Activated gamma-delta T cell treated with Interleukin-2 at 50 U/mL for 16 hours (primary cell): ENCODE results near the gene UTP14A.
"Not testable (repeated sequence)": the region's sequence is repeated elsewhere in the genome, so short reads cannot be mapped to it uniquely, and the experiment has no call there.

Experiments
- DNase-seq: peaks from one replicate; pipeline ENCODE4 v3.0.0-alpha.2; 2020

UTP14A gene

GRCh38 chrX:129905787-129906580 is at the start of gene UTP14A:
Gene UTP14A (plus strand): TSS chrX:129906164. CDS start chrX:129906211, 47 bp downstream.
- DNase-seq = peak; percentile 76

- not testable (repeated sequence) for DNase-seq
Measured at GRCh38 chrX:129859134-129859533, 46.8 kb upstream of the UTP14A start.

- not testable (repeated sequence) for DNase-seq
Measured at GRCh38 chrX:129866321-129866720, 39.6 kb upstream of the UTP14A start.

GRCh38 chrX:129872524-129872923 is 33.4 kb upstream of the UTP14A start:
- no peak for DNase-seq

GRCh38 chrX:129875669-129876068 is 30.3 kb upstream of the UTP14A start:
- DNase-seq = no peak

- no peak for DNase-seq
Measured at GRCh38 chrX:129876771-129877305, 29.1 kb upstream of the UTP14A start.

GRCh38 chrX:129877401-129877800 is 28.6 kb upstream of the UTP14A start:
- no peak for DNase-seq

- DNase-seq = no peak
Measured at GRCh38 chrX:129900054-129900453, 5.9 kb upstream of the UTP14A start.

GRCh38 chrX:129908636-129909035 is 2.7 kb downstream of the UTP14A start:
- no peak for DNase-seq

GRCh38 chrX:129925305-129926092 is 19.5 kb downstream of the UTP14A start:
- DNase-seq = peak; percentile 70

- DNase-seq = no peak
Measured at GRCh38 chrX:129930941-129931410, 25.0 kb downstream of the UTP14A start.

- DNase-seq = peak; percentile 56
Measured at GRCh38 chrX:129931411-129932015, 25.5 kb downstream of the UTP14A start.

- DNase-seq = peak; percentile 77
Measured at GRCh38 chrX:129932016-129932820, 26.3 kb downstream of the UTP14A start.

- DNase-seq = no peak
Measured at GRCh38 chrX:129932821-129933321, 26.9 kb downstream of the UTP14A start.

- DNase-seq = no peak
Measured at GRCh38 chrX:129933700-129934099, 27.7 kb downstream of the UTP14A start.

- DNase-seq = no peak
Measured at GRCh38 chrX:129934461-129934860, 28.5 kb downstream of the UTP14A start.

- DNase-seq = no peak
Measured at GRCh38 chrX:129934952-129935351, 29.0 kb downstream of the UTP14A start.

- DNase-seq = no peak
Measured at GRCh38 chrX:129938081-129938480, 32.1 kb downstream of the UTP14A start.

- no peak for DNase-seq
Measured at GRCh38 chrX:129939986-129940385, 34.0 kb downstream of the UTP14A start.

- no peak for DNase-seq
Measured at GRCh38 chrX:129940721-129941120, 34.8 kb downstream of the UTP14A start.

- no peak for DNase-seq
Measured at GRCh38 chrX:129945131-129945530, 39.2 kb downstream of the UTP14A start.

- DNase-seq = no peak
Measured at GRCh38 chrX:129953334-129953648, 47.3 kb downstream of the UTP14A start.
